IMR-90 (cell line): Measurements from ENCODE around the gene PTGER2. TPM values are rescaled to one million over a fixed set of nuclear protein-coding genes. Genes with fewer than 3 reads are reported as not detected.

ENCODE experiments used
- ATAC-seq: fragments of 200-7000 bp; cut with Tn5 transposase; 2 replicates; pipeline ENCODE4 v1.9.1; 2020; ENCODE audit warnings: low read depth, mild to moderate bottlenecking, moderate library complexity
- BruUV-seq: library from RNA; stranded (reverse); fragments of 400-500 nt; replicated peaks from 2 replicates; lab custom pipeline; 2021; lab: Mats Ljungman, UMichigan
- CTCF ChIA-PET: fragments of 300-600 bp; formaldehyde crosslinking; extraction: SDS; loops from one replicate; lab custom pipeline; 2021; ENCODE audit warnings: antibody characterized with exemption; lab: Yijun Ruan, JAX
- POLR2A ChIA-PET: fragments of 300-600 bp; sonication (Branson Sonifier 250); formaldehyde crosslinking; loops from one replicate; lab custom pipeline; 2022; ENCODE audit warnings: antibody characterized with exemption; ENCODE audit not compliant: unreplicated experiment; lab: Charles Lee
- DNase-seq: peaks from one replicate; pipeline ENCODE4 v3.0.0; 2013
- H2AFZ ChIP-seq: replicated peaks from 2 replicates; pipeline ENCODE3; 2013; ENCODE audit warnings: low read length, mild to moderate bottlenecking; ENCODE audit not compliant: poor library complexity
- H2AK5ac ChIP-seq: 2 replicates; pipeline ENCODE4 v1.6.1; 2013; ENCODE audit warnings: low read depth, low read length, inconsistent platforms
- H2AK9ac ChIP-seq: replicated peaks from 2 replicates; pipeline ENCODE3; 2013; ENCODE audit warnings: mild to moderate bottlenecking, low read depth, low read length, moderate library complexity; ENCODE audit not compliant: poor library complexity
- H2BK120ac ChIP-seq: 2 replicates; pipeline ENCODE4 v1.6.1; 2013; ENCODE audit warnings: low read depth, low read length, inconsistent platforms
- H2BK15ac ChIP-seq: 3 replicates; pipeline ENCODE4 v1.6.1; 2013; ENCODE audit warnings: low read depth, low read length, inconsistent platforms
- H2BK20ac ChIP-seq: 2 replicates; pipeline ENCODE4 v1.6.1; 2013; ENCODE audit warnings: low read depth, mild to moderate bottlenecking, inconsistent platforms, low read length, moderate library complexity
- H2BK5ac ChIP-seq: 2 replicates; pipeline ENCODE4 v1.6.1; 2013; ENCODE audit warnings: mild to moderate bottlenecking, low read depth, low read length, inconsistent platforms; ENCODE audit not compliant: poor library complexity, severe bottlenecking
- H3K14ac ChIP-seq: replicated peaks from 2 replicates; pipeline ENCODE4 v1.6.1; 2013; ENCODE audit warnings: low read depth, low read length, inconsistent platforms
- H3K18ac ChIP-seq: 2 replicates; pipeline ENCODE4 v1.6.1; 2013; ENCODE audit warnings: low read depth, low read length, control low read depth
- H3K23ac ChIP-seq: 2 replicates; pipeline ENCODE4 v1.6.1; 2013; ENCODE audit warnings: low read depth, low read length, inconsistent platforms
- H3K27ac ChIP-seq: 2 replicates; pipeline ENCODE4 v1.5.1; 2013; ENCODE audit warnings: mild to moderate bottlenecking, control low read depth, low read length; ENCODE audit not compliant: insufficient read depth
- H3K27me3 ChIP-seq: 2 replicates; pipeline ENCODE4 v1.6.1; 2013; ENCODE audit warnings: low read length; ENCODE audit not compliant: control insufficient read depth, insufficient read depth
- H3K36me3 ChIP-seq: 2 replicates; pipeline ENCODE4 v1.6.1; 2013; ENCODE audit warnings: low read length, mixed read lengths; ENCODE audit not compliant: control insufficient read depth, insufficient read depth
- H3K4ac ChIP-seq: 2 replicates; pipeline ENCODE4 v1.6.1; 2013; ENCODE audit warnings: low read depth, low read length, inconsistent platforms
- H3K4me1 ChIP-seq: 2 replicates; pipeline ENCODE4 v1.6.1; 2013; ENCODE audit warnings: low read length, mixed read lengths; ENCODE audit not compliant: control insufficient read depth, insufficient read depth
- H3K4me2 ChIP-seq: 2 replicates; pipeline ENCODE4 v1.6.1; 2013; ENCODE audit warnings: low read depth, mild to moderate bottlenecking, control low read depth, low read length, moderate library complexity
- H3K4me3 ChIP-seq: 2 replicates; pipeline ENCODE4 v1.5.1; 2013; ENCODE audit warnings: low read depth, mild to moderate bottlenecking, control low read depth, low read length, moderate library complexity; ENCODE audit not compliant: insufficient read depth
- H3K56ac ChIP-seq: 2 replicates; pipeline ENCODE4 v1.6.1; 2013; ENCODE audit warnings: low read length, inconsistent platforms; ENCODE audit not compliant: insufficient read depth; ENCODE audit errors: extremely low read depth
- H3K79me1 ChIP-seq, 2 experiments: 2 replicates each; pipeline ENCODE4 v1.6.1; 2013; ENCODE audit warnings: low read length in 2 of 2, inconsistent platforms in 1 of 2, low read depth in 1 of 2
- H3K9ac ChIP-seq: 2 replicates; pipeline ENCODE4 v1.6.1; 2013; ENCODE audit warnings: low read depth, low read length, control low read depth
- H3K9me1 ChIP-seq: 2 replicates; pipeline ENCODE4 v1.6.1; 2013; ENCODE audit warnings: low read length, inconsistent platforms; ENCODE audit not compliant: insufficient read depth
- H3K9me3 ChIP-seq: 2 replicates; pipeline ENCODE4 v1.6.1; 2013; ENCODE audit warnings: low read length; ENCODE audit not compliant: control insufficient read depth, insufficient read depth
- H4K20me1 ChIP-seq: 2 replicates; pipeline ENCODE4 v1.6.1; 2013; ENCODE audit warnings: low read length, inconsistent platforms; ENCODE audit not compliant: insufficient read depth
- H4K5ac ChIP-seq: 2 replicates; pipeline ENCODE4 v1.6.1; 2013; ENCODE audit warnings: mild to moderate bottlenecking, low read depth, low read length, control low read depth
- H4K8ac ChIP-seq, 2 experiments: 2 replicates each; pipeline ENCODE4 v1.6.1; 2013; ENCODE audit warnings: low read depth in 2 of 2, low read length in 2 of 2, control low read depth in 1 of 2, inconsistent platforms in 1 of 2
- H4K91ac ChIP-seq: 2 replicates; pipeline ENCODE4 v1.6.1; 2013; ENCODE audit warnings: low read depth, low read length, inconsistent platforms; ENCODE audit not compliant: insufficient read depth
- BHLHE40 ChIP-seq: fragments of 150-350 bp; IDR thresholded peaks from 2 replicates; pipeline ENCODE4 v1.6.1; 2016; ENCODE audit warnings: mild to moderate bottlenecking, low read depth, low read length
- CEBPB ChIP-seq: IDR thresholded peaks from 2 replicates; pipeline ENCODE4 v1.6.1; 2012; ENCODE audit warnings: low read depth, low read length, improper control_type of control experiment
- FOS ChIP-seq: fragments of 150-350 bp; IDR thresholded peaks from 2 replicates; pipeline ENCODE4 v1.6.1; 2016; ENCODE audit warnings: low read depth, low read length
- SMC3 ChIP-seq: fragments of 150-350 bp; IDR thresholded peaks from 2 replicates; pipeline ENCODE4 v1.6.1; 2016; ENCODE audit warnings: low read depth, mild to moderate bottlenecking, antibody characterized with exemption, low read length, moderate library complexity
- WGBS, 2 experiments: methylation state at CpG; one replicate each; pipeline versions ENCODE4 v1.1.5 to v1.1.7; 2013; ENCODE audit warnings: missing lambda C conversion rate in 2 of 2; ENCODE audit not compliant: insufficient read length in 1 of 2; ENCODE audit errors: extremely low coverage in 2 of 2; 5-methylcytosine and 5-hydroxymethylcytosine counted together
- dilution Hi-C: fragments of 300-500 bp; cut with HindIII; formaldehyde crosslinking; loops from one replicate; pipeline ENCODE4 v1.14.3; 2018; ENCODE audit warnings: low sequenced_read_pairs; ENCODE audit not compliant: unreplicated experiment
- in situ Hi-C: fragments of 300-500 bp; cut with MboI; formaldehyde crosslinking; loops from 3 replicates; pipeline ENCODE4 v1.14.3; 2019; ENCODE audit warnings: low sequenced_read_pairs, inconsistent platforms, mixed read lengths
- intact Hi-C: fragments of 100-400 bp; cut with micrococcal nuclease; formaldehyde crosslinking; loops from 2 replicates; pipeline ENCODE4 v1.10.0; 2022
- polyA plus RNA-seq, 3 experiments: library from polyadenylated mRNA; depleted of rRNA; stranded (reverse); fragments of >200 nt; gene quantifications; 2 replicates each; pipeline ENCODE4 v1.2.3, GENCODE V29; 2012; ENCODE audit warnings: low replicate concordance in 1 of 3
- total RNA-seq: library from RNA; depleted of rRNA; stranded (reverse); fragments of >200 nt; gene quantifications from 2 replicates; pipeline ENCODE4 v1.2.3, GENCODE V29; 2012
- TF ChIP-seq, protein P1 (sequence below): fragments of 150-350 bp; IDR thresholded peaks from 2 replicates; pipeline ENCODE4 v1.6.1; 2017; ENCODE audit warnings: mild to moderate bottlenecking, antibody characterized with exemption, low read length, low read depth
- TF ChIP-seq, protein P2 (sequence below): conservative IDR thresholded peaks from 2 replicates; pipeline ENCODE4 v1.5.1; 2012; ENCODE audit warnings: mild to moderate bottlenecking, low read depth, low read length, improper control_type of control experiment

PTGER2 gene
- total and polyA plus RNA-seq, 2 of the 4 experiments (the other 2 are of a cell fraction): 24.7 to 58.5 TPM

DNA sequence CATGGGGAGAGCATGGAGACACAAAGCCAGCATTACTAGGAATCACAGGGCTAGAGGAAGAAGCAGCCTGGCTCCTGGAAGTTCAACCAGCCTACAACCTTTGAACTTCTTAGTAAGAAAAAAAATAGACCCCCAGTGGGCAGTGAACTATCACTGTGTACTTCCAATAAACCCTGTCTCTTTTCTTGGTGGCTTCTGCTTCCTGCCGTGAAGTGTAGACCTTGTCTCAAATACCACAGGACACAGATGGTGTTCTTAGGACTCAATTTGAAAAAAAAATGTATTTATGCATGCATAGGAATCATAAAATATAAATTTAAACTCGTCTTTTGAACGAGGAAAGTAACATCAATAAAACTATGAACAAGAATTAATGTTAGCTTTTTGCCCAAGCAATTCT is 3.6 kb upstream of the PTGER2 start:
- peaks cover 2% of the 10 kb centered on the region for H4K20me1 ChIP-seq
- ChIA-PET POLR2A (no interaction called here), CTCF (no interaction called here)
- no peaks in the 10 kb centered on the region for H3K27me3 ChIP-seq
- H3K9me3 ChIP-seq: no peaks in the 10 kb centered on the region
- no peak overlapping the region for H3K18ac ChIP-seq
- H2AFZ ChIP-seq: no peak overlapping the region
- in situ Hi-C loops: loop anchor here (25.0 kb wide), 1 partner anchor 377 kb away; the partner anchor contains the start of gene ERO1A
- H2BK120ac ChIP-seq: no peak overlapping the region
- H2BK20ac ChIP-seq: no peak overlapping the region
- ATAC-seq (no peak), DNase-seq (no peak)
- intact Hi-C loops: loop anchor here (5.0 kb wide), 1 partner anchor 382 kb away; no protein-coding TSS in a partner anchor
- H4K5ac ChIP-seq: no peak overlapping the region
- H3K9me1 ChIP-seq: peaks cover 4% of the 10 kb centered on the region; the same call in 1 of the 2 replicates
- no peak overlapping the region for H2AK9ac ChIP-seq
- no TSS peak for BruUV-seq
- no peak overlapping the region for H2BK15ac ChIP-seq
- H3K14ac ChIP-seq: no peak overlapping the region
- no peak overlapping the region for H3K4ac ChIP-seq
- no peak overlapping the region for H3K4me3 ChIP-seq
- peaks cover 15 to 48% of the 10 kb centered on the region in 2 experiments; a peak in 3 of 4 replicates for H3K79me1 ChIP-seq
- no peak overlapping the region for H4K8ac ChIP-seq
- H3K23ac ChIP-seq: no peak overlapping the region
- no CpG with 5 or more reads among the region's 3 CpGs for WGBS, 2 experiments
- no peak overlapping the region for H2AK5ac ChIP-seq
- peaks cover 8% of the 10 kb centered on the region for H3K4me1 ChIP-seq
- H3K9ac ChIP-seq: no peak overlapping the region
- no peak overlapping the region for H3K56ac ChIP-seq
- H3K27ac ChIP-seq: no peak overlapping the region
- TF ChIP-seq SMC3: no peak
- TF ChIP-seq FOS: no peak
- TF ChIP-seq, protein P1, sequence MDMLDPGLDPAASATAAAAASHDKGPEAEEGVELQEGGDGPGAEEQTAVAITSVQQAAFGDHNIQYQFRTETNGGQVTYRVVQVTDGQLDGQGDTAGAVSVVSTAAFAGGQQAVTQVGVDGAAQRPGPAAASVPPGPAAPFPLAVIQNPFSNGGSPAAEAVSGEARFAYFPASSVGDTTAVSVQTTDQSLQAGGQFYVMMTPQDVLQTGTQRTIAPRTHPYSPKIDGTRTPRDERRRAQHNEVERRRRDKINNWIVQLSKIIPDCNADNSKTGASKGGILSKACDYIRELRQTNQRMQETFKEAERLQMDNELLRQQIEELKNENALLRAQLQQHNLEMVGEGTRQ: no peak
- TF ChIP-seq, protein P2, sequence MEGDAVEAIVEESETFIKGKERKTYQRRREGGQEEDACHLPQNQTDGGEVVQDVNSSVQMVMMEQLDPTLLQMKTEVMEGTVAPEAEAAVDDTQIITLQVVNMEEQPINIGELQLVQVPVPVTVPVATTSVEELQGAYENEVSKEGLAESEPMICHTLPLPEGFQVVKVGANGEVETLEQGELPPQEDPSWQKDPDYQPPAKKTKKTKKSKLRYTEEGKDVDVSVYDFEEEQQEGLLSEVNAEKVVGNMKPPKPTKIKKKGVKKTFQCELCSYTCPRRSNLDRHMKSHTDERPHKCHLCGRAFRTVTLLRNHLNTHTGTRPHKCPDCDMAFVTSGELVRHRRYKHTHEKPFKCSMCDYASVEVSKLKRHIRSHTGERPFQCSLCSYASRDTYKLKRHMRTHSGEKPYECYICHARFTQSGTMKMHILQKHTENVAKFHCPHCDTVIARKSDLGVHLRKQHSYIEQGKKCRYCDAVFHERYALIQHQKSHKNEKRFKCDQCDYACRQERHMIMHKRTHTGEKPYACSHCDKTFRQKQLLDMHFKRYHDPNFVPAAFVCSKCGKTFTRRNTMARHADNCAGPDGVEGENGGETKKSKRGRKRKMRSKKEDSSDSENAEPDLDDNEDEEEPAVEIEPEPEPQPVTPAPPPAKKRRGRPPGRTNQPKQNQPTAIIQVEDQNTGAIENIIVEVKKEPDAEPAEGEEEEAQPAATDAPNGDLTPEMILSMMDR: no peak
- no peak for TF ChIP-seq CEBPB
- no peak for TF ChIP-seq BHLHE40
- dilution Hi-C loops: no loop called here
- no peak overlapping the region for H2BK5ac ChIP-seq
- H3K36me3 ChIP-seq: no peaks in the 10 kb centered on the region
- H3K4me2 ChIP-seq: no peak overlapping the region
- no peak overlapping the region for H4K91ac ChIP-seq
